ENCODE measurements around the gene C11orf86.

Gene C11orf86, protein sequence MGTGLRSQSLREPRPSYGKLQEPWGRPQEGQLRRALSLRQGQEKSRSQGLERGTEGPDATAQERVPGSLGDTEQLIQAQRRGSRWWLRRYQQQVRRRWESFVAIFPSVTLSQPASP

DNA sequence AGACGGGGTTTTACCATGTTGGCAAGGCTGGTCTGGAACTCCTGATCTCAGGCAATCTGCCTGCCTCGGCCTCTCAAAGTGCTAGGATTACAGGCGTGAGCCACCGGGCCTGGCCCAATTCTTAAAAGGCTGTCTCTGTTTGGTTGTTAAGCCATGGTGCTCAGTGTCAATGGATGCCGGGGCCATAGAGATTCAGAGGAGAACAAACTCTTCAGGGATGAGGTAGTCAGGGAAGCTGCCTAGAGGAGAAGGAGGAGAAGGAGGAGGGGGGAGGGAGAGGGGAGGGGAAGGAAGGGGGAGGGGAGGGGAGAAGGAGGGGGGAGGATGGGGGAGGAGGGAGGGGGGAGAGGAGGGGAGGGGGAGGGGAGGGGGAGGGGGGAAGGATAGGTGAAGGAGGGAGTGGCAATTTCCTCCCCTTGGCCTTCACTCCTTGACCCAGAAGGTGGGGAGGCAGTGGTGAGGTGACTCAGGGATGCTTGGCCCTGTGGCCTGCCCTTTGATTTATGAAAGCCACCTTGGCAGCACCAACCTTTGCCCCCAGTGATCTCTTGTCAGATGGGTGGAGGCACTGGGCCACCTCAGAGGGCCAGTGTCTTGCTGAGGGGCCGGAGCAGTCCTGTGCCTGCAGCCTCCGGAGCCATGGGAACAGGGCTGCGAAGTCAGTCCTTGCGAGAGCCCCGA is at the start of gene C11orf86:
Gene C11orf86 (plus strand): TSS at position 581 of the 681 bp plus-strand sequence. CDS start 59 bp downstream, at position 640.
- in situ Hi-C loops (cut with MboI; ENCODE audit: low pct_unique_long_range_greater_than_20kb, low sequenced_read_pairs, unreplicated experiment), result no loop called here
- TF ChIP-seq, protein P1, sequence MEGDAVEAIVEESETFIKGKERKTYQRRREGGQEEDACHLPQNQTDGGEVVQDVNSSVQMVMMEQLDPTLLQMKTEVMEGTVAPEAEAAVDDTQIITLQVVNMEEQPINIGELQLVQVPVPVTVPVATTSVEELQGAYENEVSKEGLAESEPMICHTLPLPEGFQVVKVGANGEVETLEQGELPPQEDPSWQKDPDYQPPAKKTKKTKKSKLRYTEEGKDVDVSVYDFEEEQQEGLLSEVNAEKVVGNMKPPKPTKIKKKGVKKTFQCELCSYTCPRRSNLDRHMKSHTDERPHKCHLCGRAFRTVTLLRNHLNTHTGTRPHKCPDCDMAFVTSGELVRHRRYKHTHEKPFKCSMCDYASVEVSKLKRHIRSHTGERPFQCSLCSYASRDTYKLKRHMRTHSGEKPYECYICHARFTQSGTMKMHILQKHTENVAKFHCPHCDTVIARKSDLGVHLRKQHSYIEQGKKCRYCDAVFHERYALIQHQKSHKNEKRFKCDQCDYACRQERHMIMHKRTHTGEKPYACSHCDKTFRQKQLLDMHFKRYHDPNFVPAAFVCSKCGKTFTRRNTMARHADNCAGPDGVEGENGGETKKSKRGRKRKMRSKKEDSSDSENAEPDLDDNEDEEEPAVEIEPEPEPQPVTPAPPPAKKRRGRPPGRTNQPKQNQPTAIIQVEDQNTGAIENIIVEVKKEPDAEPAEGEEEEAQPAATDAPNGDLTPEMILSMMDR (IDR thresholded peaks at IDR 0.05; ENCODE audit: extremely low read depth, insufficient read depth, missing control alignments), result no peak
- DNase-seq (ENCODE audit: low spot score), result no peak

DNA sequence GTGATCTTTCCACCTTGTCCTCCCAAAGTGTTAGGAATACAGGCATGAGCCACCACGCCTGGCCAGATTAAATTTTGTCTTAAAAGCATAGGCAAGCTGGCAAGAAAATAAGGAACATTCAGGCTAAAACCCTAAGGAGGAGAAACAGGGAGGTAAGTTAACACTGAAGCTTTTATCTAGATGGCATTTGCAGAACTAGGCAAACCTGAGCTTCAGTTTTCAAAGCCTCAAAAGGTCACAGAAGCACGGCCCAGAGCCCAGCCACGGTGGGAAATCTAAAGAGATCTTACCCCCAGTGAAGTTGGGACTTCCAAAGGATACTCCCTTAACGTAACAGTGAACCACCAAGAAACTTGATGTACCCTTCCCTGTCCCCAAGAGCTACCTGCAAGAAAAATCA is 45.4 kb upstream of the C11orf86 start:
- no peak for DNase-seq (ENCODE audit: low spot score)
- in situ Hi-C loops (cut with MboI; ENCODE audit: low pct_unique_long_range_greater_than_20kb, low sequenced_read_pairs, unreplicated experiment), result no loop called here
- TF ChIP-seq, protein P1 (IDR thresholded peaks at IDR 0.05; ENCODE audit: extremely low read depth, insufficient read depth, missing control alignments), result no peak

DNA sequence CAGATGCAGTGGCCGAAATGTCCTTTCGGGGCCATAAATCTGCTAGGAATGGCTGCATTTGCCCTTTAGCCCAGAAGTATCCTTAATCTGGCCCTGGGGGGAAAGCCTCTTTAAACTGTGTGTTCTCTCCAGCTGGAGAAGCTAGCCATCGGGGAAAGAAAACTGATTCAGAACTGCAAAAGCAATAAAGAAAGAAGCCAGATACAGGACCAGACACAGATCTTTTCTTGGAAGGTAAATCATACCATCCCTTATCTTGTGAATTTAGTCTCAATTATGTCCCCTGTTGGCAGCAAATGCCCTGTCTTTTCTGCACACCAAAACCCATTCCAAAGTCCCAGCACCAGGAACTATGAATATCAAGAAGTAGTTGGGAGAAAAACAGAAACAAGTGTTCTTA is 42.6 kb upstream of the C11orf86 start:
- TF ChIP-seq, protein P1 (IDR thresholded peaks at IDR 0.05; ENCODE audit: extremely low read depth, insufficient read depth, missing control alignments), result no peak
- DNase-seq (ENCODE audit: low spot score), result no peak
- in situ Hi-C loops (cut with MboI; ENCODE audit: low pct_unique_long_range_greater_than_20kb, low sequenced_read_pairs, unreplicated experiment), result no loop called here

DNA sequence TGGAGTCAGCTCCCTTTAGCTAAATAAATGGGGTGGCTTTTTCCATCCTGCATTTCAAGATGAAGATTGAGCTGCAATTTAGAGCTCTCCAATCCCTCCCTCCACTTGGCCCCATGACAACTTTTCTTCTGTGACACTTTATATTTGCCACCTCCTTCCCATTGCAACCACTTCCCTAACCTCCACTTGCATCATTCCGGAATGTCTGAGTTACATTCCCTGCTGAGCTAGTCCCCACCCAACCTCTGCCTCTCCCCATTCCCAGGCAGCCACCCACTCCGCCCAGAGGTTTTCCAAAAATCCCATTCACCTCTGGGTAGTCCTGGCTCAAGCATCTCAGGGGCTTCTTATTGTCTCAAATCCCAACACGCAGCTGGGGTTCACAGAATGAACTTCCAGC is 41.6 kb upstream of the C11orf86 start:
- in situ Hi-C loops (cut with MboI; ENCODE audit: low pct_unique_long_range_greater_than_20kb, low sequenced_read_pairs, unreplicated experiment), result no loop called here
- no peak for DNase-seq (ENCODE audit: low spot score)
- TF ChIP-seq, protein P1 (IDR thresholded peaks at IDR 0.05; ENCODE audit: extremely low read depth, insufficient read depth, missing control alignments), result no peak

DNA sequence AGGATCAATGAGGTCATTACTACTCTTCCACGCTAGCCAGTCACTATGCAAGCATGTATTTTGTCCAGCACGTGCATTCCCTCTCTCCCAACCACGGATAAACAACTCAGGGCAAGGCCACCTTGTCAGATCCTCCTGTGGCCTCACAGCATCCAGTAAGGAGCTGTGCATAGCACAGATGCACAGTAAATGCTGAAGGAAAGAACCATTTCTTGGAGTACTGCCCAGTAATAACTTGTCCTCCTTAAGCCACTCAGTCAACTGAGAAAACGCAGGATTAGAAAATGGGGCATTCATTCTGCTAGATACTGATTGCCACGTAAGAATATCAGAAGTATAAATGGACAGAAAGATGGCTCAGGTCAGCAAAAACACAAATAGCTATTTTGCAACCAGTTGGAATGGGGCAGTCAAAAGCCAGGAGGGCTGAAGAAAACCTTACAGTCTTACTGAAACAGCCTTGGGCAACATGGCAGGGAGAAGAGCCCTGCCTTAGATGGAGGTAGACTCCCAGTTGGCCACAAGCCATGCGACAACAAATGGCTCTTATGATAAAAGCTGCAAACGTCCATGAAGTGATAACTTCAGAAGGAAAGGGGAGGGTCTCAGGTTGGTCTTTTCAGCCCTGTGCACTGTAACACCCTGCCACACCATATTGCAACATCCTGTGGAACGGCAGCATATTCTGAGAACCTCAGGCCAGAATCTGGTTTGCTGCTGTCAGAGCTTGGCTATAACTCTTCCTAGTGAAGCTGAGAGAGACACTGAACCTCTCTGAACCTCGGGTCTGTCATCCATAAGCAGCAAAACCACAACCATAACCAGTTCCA is 39.9 kb upstream of the C11orf86 start:
- DNase-seq (ENCODE audit: low spot score), result no peak
- TF ChIP-seq, protein P1 (IDR thresholded peaks at IDR 0.05; ENCODE audit: extremely low read depth, insufficient read depth, missing control alignments), result no peak
- in situ Hi-C loops (cut with MboI; ENCODE audit: low pct_unique_long_range_greater_than_20kb, low sequenced_read_pairs, unreplicated experiment), result no loop called here

DNA sequence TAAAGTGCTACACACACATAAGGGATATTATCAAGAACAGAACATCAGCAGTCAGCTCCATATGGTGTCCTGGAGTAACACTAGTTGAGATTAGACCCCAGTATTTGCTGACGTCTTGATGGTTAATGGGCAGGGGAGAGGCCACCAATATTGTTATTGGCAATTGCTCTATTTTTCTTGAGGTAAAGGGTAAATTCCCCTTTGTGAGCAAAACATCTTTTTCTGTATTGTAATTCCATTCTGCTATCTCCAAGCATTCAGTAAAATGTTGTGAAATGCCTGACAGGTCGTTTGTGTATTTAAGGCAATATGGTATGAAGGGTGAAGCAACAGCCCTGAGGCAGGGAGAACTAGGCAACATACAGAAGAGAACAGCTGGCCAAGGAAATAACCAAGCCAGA is 38.8 kb upstream of the C11orf86 start:
- in situ Hi-C loops (cut with MboI; ENCODE audit: low pct_unique_long_range_greater_than_20kb, low sequenced_read_pairs, unreplicated experiment), result no loop called here
- TF ChIP-seq, protein P1 (IDR thresholded peaks at IDR 0.05; ENCODE audit: extremely low read depth, insufficient read depth, missing control alignments), result no peak
- DNase-seq (ENCODE audit: low spot score), result no peak

Data from GM13977 (cell line).